Activated T-helper 9 cell treated with anti-CD3 and anti-CD28 coated beads, Interleukin-2, amount 50 U/mL, for 16 hours (primary cell): ENCODE results near the gene EYS.
"Not testable (repeated sequence)": the region's sequence is repeated elsewhere in the genome, so short reads cannot be mapped to it uniquely, and the experiment has no call there.

ENCODE experiments used
- DNase-seq: peaks from one replicate; pipeline ENCODE4 v3.0.0-alpha.2; 2020; ENCODE audit warnings: low read depth

Gene EYS

GRCh38 chr6:64459411-64459944 lies 1247.5 kb downstream of the EYS start:
- DNase-seq, result no peak

GRCh38 chr6:64448101-64448500 lies 1258.9 kb downstream of the EYS start:
- DNase-seq, result not testable (repeated sequence)

- no peak for DNase-seq
Measured at GRCh38 chr6:64445038-64445437, 1262.0 kb downstream of the EYS start.

- DNase-seq, result no peak
Measured at GRCh38 chr6:64439274-64439673, 1267.8 kb downstream of the EYS start.

GRCh38 chr6:64437996-64438395 lies 1269.0 kb downstream of the EYS start:
- no peak for DNase-seq

- no peak for DNase-seq
Measured at GRCh38 chr6:64429926-64430325, 1277.1 kb downstream of the EYS start.

- no peak for DNase-seq
Measured at GRCh38 chr6:64428186-64428585, 1278.8 kb downstream of the EYS start.

- DNase-seq, result no peak
Measured at GRCh38 chr6:64415926-64416325, 1291.1 kb downstream of the EYS start.

GRCh38 chr6:64411226-64411625 lies 1295.8 kb downstream of the EYS start:
- DNase-seq, result no peak

- no peak for DNase-seq
Measured at GRCh38 chr6:64409948-64410347, 1297.1 kb downstream of the EYS start.

- no peak for DNase-seq
Measured at GRCh38 chr6:64404396-64404795, 1302.6 kb downstream of the EYS start.

- DNase-seq, result no peak
Measured at GRCh38 chr6:64383277-64383676, 1323.7 kb downstream of the EYS start.

- no peak for DNase-seq
Measured at GRCh38 chr6:64376394-64376793, 1330.6 kb downstream of the EYS start.

- no peak for DNase-seq
Measured at GRCh38 chr6:64357430-64357829, 1349.6 kb downstream of the EYS start.

GRCh38 chr6:64347411-64347810 lies 1359.6 kb downstream of the EYS start:
- DNase-seq, result no peak

- DNase-seq, result no peak
Measured at GRCh38 chr6:64335195-64335594, 1371.8 kb downstream of the EYS start.

- no peak for DNase-seq
Measured at GRCh38 chr6:64334636-64335035, 1372.4 kb downstream of the EYS start.

GRCh38 chr6:64330694-64331307 lies 1376.2 kb downstream of the EYS start:
- DNase-seq, result no peak

GRCh38 chr6:64326939-64327338 lies 1380.1 kb downstream of the EYS start:
- no peak for DNase-seq

- no peak for DNase-seq
Measured at GRCh38 chr6:64325093-64325492, 1381.9 kb downstream of the EYS start.

- DNase-seq, result no peak
Measured at GRCh38 chr6:64310214-64310613, 1396.8 kb downstream of the EYS start.

GRCh38 chr6:64301307-64302236 lies 1405.5 kb downstream of the EYS start:
- no peak for DNase-seq

GRCh38 chr6:64299176-64299575 lies 1407.8 kb downstream of the EYS start:
- no peak for DNase-seq
